ENCODE data around the gene PER3.

GRCh38 chr1:7810395-7810794, 26.3 kb downstream of the PER3 start:
- TF ChIP-seq POLR2A (IDR thresholded peaks at IDR 0.05) (no peak), CTCF (IDR thresholded peaks at IDR 0.05) (no peak)
